IPS-NIHi11 (cell line): ENCODE measurements around the gene GRID2.

Experiments
- DNase-seq: peaks from one replicate; pipeline ENCODE4 v3.0.0; 2012; ENCODE audit warnings: mixed read lengths, low spot score

The GRID2 gene

GRCh38 chr4:92733231-92733630 lies 429.5 kb downstream of the GRID2 start:
- no peak for DNase-seq

GRCh38 chr4:92735025-92735665 lies 431.4 kb downstream of the GRID2 start:
- DNase-seq, result no peak

GRCh38 chr4:92760433-92760832 lies 456.7 kb downstream of the GRID2 start:
- no peak for DNase-seq

GRCh38 chr4:92776080-92776479 lies 472.3 kb downstream of the GRID2 start:
- DNase-seq, result no peak

- DNase-seq, result no peak
These were observed 486.0 kb downstream of the GRID2 start for GRCh38 chr4:92789741-92790140.

- DNase-seq, result no peak
These were observed 488.2 kb downstream of the GRID2 start for GRCh38 chr4:92791871-92792440.

- DNase-seq, result no peak
These were observed 505.6 kb downstream of the GRID2 start for GRCh38 chr4:92809381-92809780.

GRCh38 chr4:92812652-92813051 lies 508.9 kb downstream of the GRID2 start:
- no peak for DNase-seq

- no peak for DNase-seq
These were observed 510.9 kb downstream of the GRID2 start for GRCh38 chr4:92814677-92815076.

GRCh38 chr4:92825256-92825655 lies 521.5 kb downstream of the GRID2 start:
- no peak for DNase-seq

GRCh38 chr4:92825791-92826190 lies 522.0 kb downstream of the GRID2 start:
- no peak for DNase-seq

GRCh38 chr4:92830771-92831170 lies 527.0 kb downstream of the GRID2 start:
- DNase-seq, result no peak

GRCh38 chr4:92840880-92841279 lies 537.1 kb downstream of the GRID2 start:
- DNase-seq, result no peak

- DNase-seq, result no peak
These were observed 540.0 kb downstream of the GRID2 start for GRCh38 chr4:92843784-92844183.

- no peak for DNase-seq
These were observed 543.3 kb downstream of the GRID2 start for GRCh38 chr4:92847026-92847425.

- DNase-seq, result no peak
These were observed 558.7 kb downstream of the GRID2 start for GRCh38 chr4:92862509-92862908.

- no peak for DNase-seq
These were observed 560.3 kb downstream of the GRID2 start for GRCh38 chr4:92864096-92864495.

- no peak for DNase-seq
These were observed 568.8 kb downstream of the GRID2 start for GRCh38 chr4:92872604-92873003.

- no peak for DNase-seq
These were observed 581.9 kb downstream of the GRID2 start for GRCh38 chr4:92885632-92886031.

GRCh38 chr4:92952426-92952825 lies 648.7 kb downstream of the GRID2 start:
- no peak for DNase-seq

GRCh38 chr4:92952897-92953296 lies 649.1 kb downstream of the GRID2 start:
- DNase-seq, result no peak

- DNase-seq, result no peak
These were observed 649.7 kb downstream of the GRID2 start for GRCh38 chr4:92953462-92953861.

GRCh38 chr4:92961881-92962280 lies 658.1 kb downstream of the GRID2 start:
- DNase-seq, result no peak

GRCh38 chr4:92962831-92963230 lies 659.1 kb downstream of the GRID2 start:
- no peak for DNase-seq
